Peyer's patch (tissue), 4 donors: ENCODE data around the gene BCAR1. TPM values are rescaled to one million over a fixed set of nuclear protein-coding genes. Genes with fewer than 3 reads are reported as not detected.
A peak's percentile ranks its signal among the peaks of the same experiment; 100 is the strongest.

ENCODE experiments used
- DNase-seq, 3 donors: peaks; one replicate each; pipeline ENCODE4 v3.0.0-alpha.2; 2017 to 2019
- H3K27ac ChIP-seq, 4 donors: fragments of 200-600 bp; sonication (generic); one replicate each; pipeline ENCODE4 v1.5.1; 2016 to 2019
- H3K27me3 ChIP-seq, 2 donors: fragments of 200-600 bp; sonication (generic); one replicate each; pipeline ENCODE4 v1.5.1; 2019
- H3K36me3 ChIP-seq, 3 donors: fragments of 200-600 bp; sonication (generic); one replicate each; pipeline ENCODE4 v1.5.1; 2016 to 2019
- H3K4me1 ChIP-seq, 4 donors: fragments of 200-600 bp; sonication (generic); one replicate each; pipeline ENCODE4 v1.5.1; 2016 to 2019
- H3K4me3 ChIP-seq, 4 donors: fragments of 200-600 bp; sonication (generic); 1 replicate in 3 of 4; 2 replicates in 1 of 4; pipeline ENCODE4 v1.5.1; 2016 to 2019; ENCODE audit warnings: mild to moderate bottlenecking in 1 of 4
- H3K9me3 ChIP-seq, 4 donors: fragments of 200-600 bp; sonication (generic); one replicate each; pipeline ENCODE4 v1.5.1; 2016 to 2019; ENCODE audit warnings: mild to moderate bottlenecking in 1 of 4
- POLR2A ChIP-seq, 2 donors: fragments of 450-650 bp; IDR thresholded peaks; one replicate each; pipeline ENCODE4 v1.5.1; 2017; ENCODE audit warnings: antibody characterized with exemption in 2 of 2, mild to moderate bottlenecking in 2 of 2, moderate library complexity in 2 of 2
- total RNA-seq, 4 donors: library from RNA; depleted of rRNA; stranded (reverse); fragments of >200 nt; gene quantifications; one replicate each; pipeline ENCODE4 v1.1.0, GENCODE V29; 2016
- TF ChIP-seq, protein P1 (sequence below), 6 experiments: fragments of 450-650 bp in 4 of 6; fragments of 200-600 bp in 2 of 6; sonication (generic) in 1 of 6; IDR thresholded peaks; one replicate each; pipeline ENCODE4 v1.5.1; 2017 to 2019; ENCODE audit warnings: antibody characterized with exemption in 6 of 6, mild to moderate bottlenecking in 3 of 6, moderate library complexity in 1 of 6

Gene BCAR1
- total RNA-seq, 4 donors from 2014 or later, result 77.6 to 251 (median 206) TPM

DNA sequence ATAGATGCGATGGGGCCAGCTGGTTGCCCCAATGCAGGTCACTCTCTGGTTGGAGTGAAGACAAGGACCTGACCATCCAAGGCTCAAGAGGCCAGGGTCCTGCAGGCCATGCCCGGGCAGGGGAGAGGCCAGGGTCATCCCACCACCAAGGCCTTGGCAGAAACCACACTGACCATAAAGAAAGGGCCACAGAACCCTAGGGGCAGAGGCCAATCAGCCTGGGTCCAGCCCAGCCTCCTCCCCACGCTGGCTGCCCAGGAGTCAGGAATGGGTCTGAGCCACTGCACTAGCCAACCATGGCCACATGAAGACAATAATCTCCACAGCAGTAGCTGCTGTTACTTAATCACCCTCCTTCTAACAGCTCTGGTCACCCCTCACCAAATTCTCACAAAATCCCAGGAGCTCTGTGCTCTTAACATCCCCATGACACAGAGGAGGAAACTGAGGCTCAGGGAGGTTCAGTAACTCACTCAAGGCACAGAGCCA lies 10.2 kb upstream of the BCAR1 start:
- peaks cover 4 to 73% (median 9%) of the 10 kb centered on the region in 4 donors for H3K4me1 ChIP-seq
- no peaks in the 10 kb centered on the region for H3K9me3 ChIP-seq
- no peak for DNase-seq
- peak overlapping the region in 3 of 4 donors; percentile 51 to 92 (median 73) for H3K27ac ChIP-seq
- no peaks in the 10 kb centered on the region for H3K27me3 ChIP-seq
- no peaks in the 10 kb centered on the region for H3K36me3 ChIP-seq
- TF ChIP-seq, protein P1, sequence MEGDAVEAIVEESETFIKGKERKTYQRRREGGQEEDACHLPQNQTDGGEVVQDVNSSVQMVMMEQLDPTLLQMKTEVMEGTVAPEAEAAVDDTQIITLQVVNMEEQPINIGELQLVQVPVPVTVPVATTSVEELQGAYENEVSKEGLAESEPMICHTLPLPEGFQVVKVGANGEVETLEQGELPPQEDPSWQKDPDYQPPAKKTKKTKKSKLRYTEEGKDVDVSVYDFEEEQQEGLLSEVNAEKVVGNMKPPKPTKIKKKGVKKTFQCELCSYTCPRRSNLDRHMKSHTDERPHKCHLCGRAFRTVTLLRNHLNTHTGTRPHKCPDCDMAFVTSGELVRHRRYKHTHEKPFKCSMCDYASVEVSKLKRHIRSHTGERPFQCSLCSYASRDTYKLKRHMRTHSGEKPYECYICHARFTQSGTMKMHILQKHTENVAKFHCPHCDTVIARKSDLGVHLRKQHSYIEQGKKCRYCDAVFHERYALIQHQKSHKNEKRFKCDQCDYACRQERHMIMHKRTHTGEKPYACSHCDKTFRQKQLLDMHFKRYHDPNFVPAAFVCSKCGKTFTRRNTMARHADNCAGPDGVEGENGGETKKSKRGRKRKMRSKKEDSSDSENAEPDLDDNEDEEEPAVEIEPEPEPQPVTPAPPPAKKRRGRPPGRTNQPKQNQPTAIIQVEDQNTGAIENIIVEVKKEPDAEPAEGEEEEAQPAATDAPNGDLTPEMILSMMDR (IDR thresholded peaks at IDR 0.05), result peak in 1 of 6 experiments; percentile 2
- no peak for TF ChIP-seq POLR2A (IDR thresholded peaks at IDR 0.05)
- no peak overlapping the region for H3K4me3 ChIP-seq

DNA sequence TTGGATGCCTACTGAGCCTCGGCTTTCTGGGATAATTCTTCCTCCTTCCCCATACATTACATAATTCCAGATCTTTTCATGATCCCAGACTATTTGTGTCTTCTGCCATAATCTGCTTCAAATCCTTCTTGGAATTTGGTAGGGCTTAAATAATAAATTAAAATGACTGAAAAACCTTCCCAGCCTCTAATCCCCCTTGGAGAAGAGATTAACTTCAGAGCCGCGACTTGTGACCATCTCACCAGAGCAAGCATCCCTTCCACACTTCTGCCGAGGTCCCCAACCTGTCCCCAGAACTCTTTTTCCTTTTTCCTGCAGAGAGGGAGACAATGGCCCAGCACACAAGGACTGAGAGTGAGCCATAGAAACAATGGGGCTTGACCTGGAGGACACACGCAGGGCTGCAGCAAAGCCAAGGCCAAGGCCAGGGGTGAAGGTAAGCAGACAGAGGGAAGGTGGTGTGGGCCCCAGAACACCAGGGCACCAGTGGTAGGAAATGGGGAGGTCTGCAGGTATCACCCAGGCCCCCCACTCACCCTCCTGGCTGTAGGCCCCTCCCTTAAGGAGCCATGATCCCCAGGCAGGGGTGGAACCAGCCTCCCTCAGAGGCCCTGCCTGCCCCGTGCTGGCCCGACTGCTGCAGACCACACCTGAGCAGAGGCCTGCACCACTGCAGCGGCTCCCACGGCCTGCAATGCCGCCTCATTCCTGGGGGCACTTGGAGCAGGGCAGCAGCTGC lies 9.6 kb upstream of the BCAR1 start:
- peak in 1 of 3 donors; percentile 45 for DNase-seq
- Histone ChIP-seq H3K9me3 (no peaks in the 10 kb centered on the region), H3K27ac (peak overlapping the region in 1 of 4 donors; percentile 92), H3K27me3 (no peaks in the 10 kb centered on the region), H3K4me1 (peaks cover 4 to 73% (median 9%) of the 10 kb centered on the region in 4 donors), H3K36me3 (no peaks in the 10 kb centered on the region), H3K4me3 (no peak overlapping the region)
- no peak for TF ChIP-seq POLR2A (IDR thresholded peaks at IDR 0.05)
- TF ChIP-seq, protein P1 (IDR thresholded peaks at IDR 0.05), result no peak

DNA sequence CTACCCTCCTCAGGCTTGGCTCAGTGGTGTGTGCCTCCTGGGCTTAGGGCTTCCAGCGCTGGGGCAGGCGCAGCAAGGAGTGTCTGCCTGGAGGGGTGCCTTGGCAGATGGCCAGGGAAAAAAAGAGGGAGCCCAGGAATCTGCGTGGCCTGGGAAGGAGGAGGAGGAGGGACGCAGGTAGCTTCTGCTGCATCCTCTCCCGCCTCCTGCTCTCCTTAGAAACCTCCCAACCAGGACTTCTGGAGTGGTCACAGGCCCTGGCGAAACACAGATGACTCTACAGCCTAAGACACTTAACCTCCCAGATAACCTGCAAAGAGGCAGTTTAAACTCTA lies 7.3 kb upstream of the BCAR1 start:
- Histone ChIP-seq H3K9me3 (no peaks in the 10 kb centered on the region), H3K36me3 (no peaks in the 10 kb centered on the region), H3K4me3 (no peak overlapping the region), H3K27ac (no peak overlapping the region), H3K27me3 (no peaks in the 10 kb centered on the region), H3K4me1 (peaks cover 0 to 65% (median 5%) of the 10 kb centered on the region in 4 donors)
- TF ChIP-seq, protein P1 (IDR thresholded peaks at IDR 0.05), result no peak
- TF ChIP-seq POLR2A (IDR thresholded peaks at IDR 0.05), result no peak
- peak in 1 of 3 donors; percentile 49 for DNase-seq

DNA sequence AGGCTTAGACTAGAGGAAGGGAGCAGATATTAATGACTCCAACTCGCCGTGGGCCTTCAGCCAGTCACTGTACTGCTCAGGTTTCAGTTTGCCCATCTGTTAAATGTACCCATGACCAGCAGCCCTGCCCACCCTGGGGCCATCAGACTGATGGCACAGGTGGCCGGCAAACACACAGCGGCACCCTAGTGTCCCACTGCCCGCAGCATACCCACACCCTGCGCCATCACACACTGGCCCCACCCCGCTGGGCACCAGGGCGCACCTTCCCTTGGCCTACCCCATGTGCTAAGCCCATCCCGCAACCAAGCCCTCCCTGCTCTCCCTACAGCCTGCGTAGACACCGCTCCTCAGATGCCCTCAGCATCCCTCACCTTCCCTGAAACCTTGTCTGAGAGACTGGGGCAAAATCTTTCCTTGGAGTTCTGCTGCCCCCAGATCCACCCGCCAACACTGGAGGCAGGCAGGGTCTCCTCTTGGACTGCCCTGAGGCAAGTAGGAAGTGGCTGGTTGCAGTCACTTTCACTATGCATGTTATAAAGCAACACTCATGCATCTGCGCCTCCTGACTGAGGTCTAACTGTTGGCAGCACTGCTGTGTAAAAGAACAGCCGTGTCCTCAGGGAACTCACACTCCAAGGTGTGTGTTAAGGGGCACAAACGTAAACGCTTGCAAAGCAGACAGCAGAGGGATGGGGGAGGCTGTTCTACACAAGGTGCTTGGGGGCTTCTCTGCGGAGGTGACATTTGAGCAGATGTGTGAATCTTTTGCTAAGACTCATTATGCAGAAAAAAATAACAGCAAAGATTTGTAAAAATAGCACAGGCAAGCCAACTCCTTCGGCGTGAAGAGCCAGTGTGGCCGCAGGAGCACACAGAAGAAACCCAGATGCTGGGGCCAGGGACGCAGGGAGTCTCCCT lies 6.7 kb upstream of the BCAR1 start:
- no peak overlapping the region for H3K27ac ChIP-seq
- no peak for DNase-seq
- H3K4me3 ChIP-seq, result no peak overlapping the region
- peaks cover 0 to 63% (median 5%) of the 10 kb centered on the region in 4 donors for H3K4me1 ChIP-seq
- TF ChIP-seq, protein P1 (IDR thresholded peaks at IDR 0.05), result no peak
- no peak for TF ChIP-seq POLR2A (IDR thresholded peaks at IDR 0.05)
- no peaks in the 10 kb centered on the region for H3K36me3 ChIP-seq
- no peaks in the 10 kb centered on the region for H3K9me3 ChIP-seq
- H3K27me3 ChIP-seq, result no peaks in the 10 kb centered on the region

DNA sequence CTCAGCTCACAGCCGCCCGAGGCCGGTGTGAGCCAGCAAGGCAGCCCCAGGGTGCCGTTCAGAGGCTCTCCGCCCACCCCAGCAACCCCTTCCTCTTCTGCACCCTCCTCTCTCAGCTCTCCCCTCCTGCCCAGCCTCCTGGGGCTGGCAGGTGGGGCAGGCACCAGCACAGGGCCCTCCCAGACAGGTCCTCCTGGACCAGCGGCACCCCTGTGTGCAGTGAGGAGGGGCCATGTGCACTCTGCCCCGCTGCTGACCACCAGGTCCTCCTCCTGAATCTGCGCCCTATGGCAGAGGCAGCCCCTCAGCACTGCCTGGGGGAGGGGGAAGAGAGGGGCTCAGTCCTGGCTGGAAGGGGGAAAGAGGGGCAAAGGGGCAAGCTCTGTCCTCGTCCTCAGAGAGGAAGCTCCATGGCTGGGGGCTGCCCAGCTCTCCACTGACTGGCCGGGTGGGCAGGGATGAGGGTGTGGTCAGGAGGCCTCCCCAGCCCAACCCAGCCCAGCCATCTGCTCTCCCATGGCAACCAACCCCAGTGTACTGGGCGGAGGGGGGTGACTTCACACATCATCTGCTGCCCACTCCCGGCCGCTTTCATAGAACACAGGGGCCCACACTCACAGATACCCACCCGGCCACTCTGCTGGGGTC lies 5.4 kb upstream of the BCAR1 start:
- DNase-seq, result peak in 1 of 3 donors; percentile 65
- Histone ChIP-seq H3K27me3 (no peaks in the 10 kb centered on the region), H3K9me3 (no peaks in the 10 kb centered on the region), H3K27ac (peak overlapping the region in 3 of 4 donors; percentile 36 to 59 (median 53)), H3K4me1 (peaks cover 0 to 63% (median 6%) of the 10 kb centered on the region in 4 donors), H3K36me3 (no peaks in the 10 kb centered on the region), H3K4me3 (no peak overlapping the region)
- TF ChIP-seq POLR2A (IDR thresholded peaks at IDR 0.05), result no peak
- TF ChIP-seq, protein P1 (IDR thresholded peaks at IDR 0.05), result no peak
